Neutrophil (primary cell): Measurements from ENCODE around the gene DLX5.
"Not testable (repeated sequence)": the region's sequence is repeated elsewhere in the genome, so short reads cannot be mapped to it uniquely, and the experiment has no call there.

ENCODE experiments used
- H3K27ac ChIP-seq: fragments of 200-600 bp; sonication (generic); 2 replicates; pipeline ENCODE4 v1.5.1; 2016; ENCODE audit warnings: mild to moderate bottlenecking, moderate library complexity
- H3K27me3 ChIP-seq: fragments of 200-600 bp; sonication (generic); 2 replicates; pipeline ENCODE4 v1.6.0; 2016; ENCODE audit warnings: mild to moderate bottlenecking
- H3K36me3 ChIP-seq: fragments of 200-600 bp; sonication (generic); 2 replicates; pipeline ENCODE4 v1.5.1; 2017
- H3K4me1 ChIP-seq, 2 experiments: fragments of 200-600 bp in 1 of 2; sonication (generic) in 1 of 2; 1 replicate in 1 of 2; 2 replicates in 1 of 2; pipeline versions ENCODE4 v1.5.1 to v1.6.1; 2013 to 2016; ENCODE audit warnings: low read depth in 1 of 2, low read length in 1 of 2, mild to moderate bottlenecking in 1 of 2, moderate library complexity in 1 of 2; ENCODE audit not compliant: control insufficient read depth in 1 of 2, insufficient read depth in 1 of 2
- H3K4me3 ChIP-seq, 2 experiments: fragments of 200-600 bp in 1 of 2; sonication (generic) in 1 of 2; 1 replicate in 1 of 2; 2 replicates in 1 of 2; pipeline ENCODE4 v1.5.1; 2013 to 2016; ENCODE audit warnings: low read depth in 1 of 2, low read length in 1 of 2, mild to moderate bottlenecking in 1 of 2, moderate library complexity in 1 of 2
- H3K9me3 ChIP-seq: fragments of 200-600 bp; sonication (generic); 2 replicates; pipeline ENCODE4 v1.5.1; 2016
- TF ChIP-seq, protein P1 (sequence below): fragments of 200-600 bp; sonication (generic); IDR thresholded peaks from 2 replicates; pipeline ENCODE4 v1.5.1; 2016; ENCODE audit warnings: antibody characterized with exemption

The DLX5 gene

DNA sequence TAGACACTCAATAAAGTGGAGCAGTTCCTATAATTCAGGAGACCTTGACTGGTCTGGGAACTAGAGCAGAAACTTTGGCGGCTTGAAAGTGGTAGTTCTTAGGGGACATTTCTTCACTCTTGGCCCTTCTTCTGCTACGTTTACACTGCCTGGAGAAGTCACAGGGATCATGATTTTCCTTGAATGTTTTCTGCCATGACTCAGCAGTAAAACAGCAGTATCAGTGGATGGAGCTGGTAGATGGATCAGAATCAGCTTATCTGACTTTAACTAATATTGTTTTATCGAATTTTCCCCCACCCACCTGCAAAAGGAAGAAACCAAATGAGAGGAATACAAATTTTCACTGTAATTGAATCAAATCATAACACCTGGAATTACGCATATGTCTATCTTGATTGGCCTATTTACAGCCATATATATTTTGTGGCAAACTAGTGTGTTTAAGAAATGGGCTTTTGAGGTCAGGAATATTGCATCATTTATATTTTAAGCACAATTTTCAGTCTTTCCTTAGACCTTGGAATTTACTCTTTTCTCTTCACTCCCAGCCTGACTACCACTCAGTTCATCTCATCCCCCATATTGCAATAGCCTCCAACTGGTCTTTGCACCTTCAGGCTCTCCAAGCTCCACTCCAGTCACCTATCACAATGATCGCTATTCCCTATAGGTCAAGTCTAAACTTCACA, 14.9 kb upstream of the DLX5 start:
- H3K9me3 ChIP-seq: no peaks in the 10 kb centered on the region
- peaks cover 51% of the 10 kb centered on the region for H3K27me3 ChIP-seq
- no peaks in the 10 kb centered on the region for H3K36me3 ChIP-seq
- TF ChIP-seq, protein P1, sequence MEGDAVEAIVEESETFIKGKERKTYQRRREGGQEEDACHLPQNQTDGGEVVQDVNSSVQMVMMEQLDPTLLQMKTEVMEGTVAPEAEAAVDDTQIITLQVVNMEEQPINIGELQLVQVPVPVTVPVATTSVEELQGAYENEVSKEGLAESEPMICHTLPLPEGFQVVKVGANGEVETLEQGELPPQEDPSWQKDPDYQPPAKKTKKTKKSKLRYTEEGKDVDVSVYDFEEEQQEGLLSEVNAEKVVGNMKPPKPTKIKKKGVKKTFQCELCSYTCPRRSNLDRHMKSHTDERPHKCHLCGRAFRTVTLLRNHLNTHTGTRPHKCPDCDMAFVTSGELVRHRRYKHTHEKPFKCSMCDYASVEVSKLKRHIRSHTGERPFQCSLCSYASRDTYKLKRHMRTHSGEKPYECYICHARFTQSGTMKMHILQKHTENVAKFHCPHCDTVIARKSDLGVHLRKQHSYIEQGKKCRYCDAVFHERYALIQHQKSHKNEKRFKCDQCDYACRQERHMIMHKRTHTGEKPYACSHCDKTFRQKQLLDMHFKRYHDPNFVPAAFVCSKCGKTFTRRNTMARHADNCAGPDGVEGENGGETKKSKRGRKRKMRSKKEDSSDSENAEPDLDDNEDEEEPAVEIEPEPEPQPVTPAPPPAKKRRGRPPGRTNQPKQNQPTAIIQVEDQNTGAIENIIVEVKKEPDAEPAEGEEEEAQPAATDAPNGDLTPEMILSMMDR: no peak
- H3K27ac ChIP-seq: no peak overlapping the region
- no peak overlapping the region for H3K4me3 ChIP-seq
- no peaks in the 10 kb centered on the region for H3K4me1 ChIP-seq

DNA sequence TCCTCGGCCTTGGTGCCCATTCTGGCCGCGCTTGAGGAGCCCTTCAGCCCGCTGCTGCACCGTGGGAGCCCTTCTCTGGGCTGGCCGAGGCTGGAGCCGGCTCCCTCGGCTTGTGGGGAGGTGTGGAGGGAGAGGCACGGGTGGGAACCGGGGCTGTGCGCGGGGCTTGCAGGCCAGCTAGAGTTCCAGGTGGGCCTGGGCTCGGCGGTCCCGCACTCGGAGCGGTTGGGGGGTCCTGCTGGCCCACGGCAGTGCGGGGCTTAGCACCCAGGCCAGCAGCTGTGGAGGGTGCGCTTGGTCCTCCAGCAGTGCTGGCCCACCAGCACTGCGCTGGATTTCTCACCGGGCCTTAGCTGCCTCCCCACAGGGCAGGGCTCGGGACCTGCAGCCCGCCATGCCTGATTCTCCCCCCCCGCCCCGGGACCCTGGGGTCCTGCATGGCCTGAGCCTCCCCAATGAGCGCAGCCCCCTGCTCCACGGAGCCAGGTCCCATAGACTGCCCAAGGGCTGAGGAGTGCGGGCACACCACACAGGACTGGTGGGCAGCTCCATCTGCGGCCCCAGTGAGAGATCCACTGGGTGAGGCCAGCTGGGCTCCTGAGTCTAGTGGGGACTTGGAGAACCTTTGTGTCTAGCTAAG, 9.7 kb upstream of the DLX5 start:
- not testable (repeated sequence) for H3K4me1 ChIP-seq, H3K36me3 ChIP-seq, H3K9me3 ChIP-seq, H3K4me3 ChIP-seq, H3K27ac ChIP-seq
- H3K27me3 ChIP-seq: peaks cover 40% of the 10 kb centered on the region

DNA sequence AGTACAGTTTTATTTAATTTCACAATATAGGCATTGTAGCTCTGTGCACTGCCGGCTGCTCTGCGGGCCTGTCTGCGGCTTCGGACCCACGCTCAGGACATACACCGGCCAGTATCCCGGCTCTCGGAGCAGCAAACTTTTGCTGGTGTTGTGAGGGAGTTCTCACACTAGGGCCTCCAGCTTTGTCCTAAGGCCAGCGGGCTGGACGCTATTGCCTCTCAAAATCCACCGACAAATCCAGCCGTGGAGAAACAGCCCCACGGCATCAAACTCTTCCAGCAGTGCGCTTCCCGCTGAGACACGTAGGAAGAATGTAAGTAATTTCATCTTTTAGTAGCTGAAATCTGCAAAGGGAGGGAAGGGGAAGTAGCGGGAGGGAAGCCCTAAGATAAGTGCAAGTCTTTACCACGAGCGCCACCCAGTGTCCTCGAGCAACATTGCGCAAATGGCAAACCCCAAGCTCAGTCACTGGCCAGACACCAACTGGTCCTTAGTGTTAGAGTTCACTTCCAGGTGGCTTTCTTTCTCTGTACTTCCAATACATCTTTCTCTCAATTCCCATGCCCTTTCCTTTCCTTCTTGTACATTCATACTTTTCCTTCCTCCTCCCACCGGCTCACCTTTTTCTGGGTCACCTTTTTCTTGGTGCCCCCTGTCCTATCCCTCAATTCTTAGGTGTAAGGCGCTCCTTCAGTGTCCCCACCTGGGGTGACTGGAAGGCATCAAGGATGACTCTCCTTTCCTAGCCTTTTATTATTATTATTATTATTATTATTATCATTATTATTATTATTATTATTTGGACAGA, 3.0 kb upstream of the DLX5 start:
- no peaks in the 10 kb centered on the region for H3K9me3 ChIP-seq
- peaks cover 0 to 11% of the 10 kb centered on the region in 2 experiments for H3K4me1 ChIP-seq
- TF ChIP-seq, protein P1: no peak
- H3K36me3 ChIP-seq: no peaks in the 10 kb centered on the region
- no peak overlapping the region for H3K4me3 ChIP-seq
- H3K27ac ChIP-seq: no peak overlapping the region
- peaks cover 100% of the 10 kb centered on the region for H3K27me3 ChIP-seq

DNA sequence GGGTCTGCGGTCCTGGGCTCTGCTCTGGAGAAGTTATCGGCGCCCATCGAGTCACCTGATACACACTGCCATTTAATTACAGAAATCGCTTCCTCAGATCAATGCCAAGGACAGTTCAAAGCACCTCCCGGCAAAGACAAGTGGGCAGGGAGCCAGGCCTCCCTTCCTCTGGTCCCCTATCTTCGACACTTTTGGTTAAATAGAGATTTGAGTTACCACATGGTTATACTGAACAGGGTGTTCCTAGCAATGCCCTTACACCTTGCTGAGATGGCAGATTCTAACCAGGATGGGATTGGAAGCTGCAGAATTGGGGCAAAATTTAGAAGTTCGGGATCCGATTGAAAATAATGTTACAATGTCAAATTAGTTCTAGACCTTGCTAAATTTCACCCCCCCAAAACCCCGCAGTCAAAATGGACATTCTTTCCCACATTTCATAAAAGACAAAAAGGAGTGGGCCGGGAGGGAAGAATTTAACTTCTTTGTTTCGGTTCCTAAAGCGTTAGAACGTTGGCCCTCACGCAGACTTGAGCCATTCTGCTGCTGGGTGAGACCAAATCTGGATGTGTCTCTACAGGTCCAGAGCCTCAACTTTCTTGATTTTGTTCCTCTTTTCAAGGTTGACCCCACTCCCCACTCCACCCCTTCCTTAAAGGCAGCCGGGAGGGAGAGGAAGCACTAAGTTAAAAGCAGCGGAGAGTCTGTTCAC, 2.2 kb upstream of the DLX5 start:
- Histone ChIP-seq H3K4me3 (no peak overlapping the region), H3K27me3 (peaks cover 100% of the 10 kb centered on the region), H3K4me1 (peaks cover 0 to 13% of the 10 kb centered on the region in 2 experiments), H3K9me3 (no peaks in the 10 kb centered on the region), H3K36me3 (no peaks in the 10 kb centered on the region), H3K27ac (no peak overlapping the region)
- TF ChIP-seq, protein P1: no peak

DNA sequence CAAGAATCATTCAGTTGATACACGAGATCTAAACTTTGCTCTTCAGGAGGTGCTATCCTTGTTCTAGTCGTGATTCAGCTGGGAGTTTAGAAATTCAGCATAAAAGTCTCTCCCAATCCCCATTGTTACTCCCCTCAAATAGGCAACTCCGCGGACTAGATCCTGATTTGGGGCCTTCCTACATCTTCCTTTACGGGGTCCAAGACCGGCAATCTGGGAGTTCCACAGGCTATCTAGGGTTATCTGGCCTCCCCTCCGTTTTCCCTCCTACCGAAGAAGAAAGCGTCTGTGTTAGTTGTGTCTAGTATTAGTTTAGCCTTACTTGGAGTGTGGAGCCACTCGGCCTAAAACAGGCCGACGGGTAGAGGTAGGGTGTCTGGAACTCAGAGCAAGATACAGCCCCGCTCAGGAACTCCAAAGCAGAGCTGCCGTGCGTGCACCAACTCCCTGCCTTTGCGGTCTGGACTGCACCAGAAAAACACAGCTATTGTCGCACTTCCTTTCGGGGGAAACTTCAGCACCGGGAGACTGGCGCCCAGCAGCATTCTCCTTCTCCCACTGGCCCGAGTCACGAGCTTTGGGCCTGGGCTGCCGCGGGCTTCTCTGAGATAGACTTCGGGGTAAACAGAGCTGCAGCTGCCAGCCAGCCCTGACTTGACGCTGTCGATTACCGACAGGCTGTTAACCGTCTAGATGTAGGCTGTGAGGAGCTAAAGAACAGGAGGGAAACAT, 1.5 kb upstream of the DLX5 start:
- Histone ChIP-seq H3K4me1 (peaks cover 0 to 13% of the 10 kb centered on the region in 2 experiments), H3K27ac (no peak overlapping the region), H3K36me3 (no peaks in the 10 kb centered on the region), H3K9me3 (no peaks in the 10 kb centered on the region), H3K4me3 (no peak overlapping the region), H3K27me3 (peaks cover 100% of the 10 kb centered on the region)
- TF ChIP-seq, protein P1: no peak
